ENCODE data around the gene FGR.
A peak's percentile ranks its signal among the peaks of the same experiment; 100 is the strongest.

Gene FGR

GRCh38 chr1:27665016-27665651 lies 30.1 kb upstream of the FGR start:
- DNase-seq (ENCODE audit: low read depth) = no peak
- H3K4me3 ChIP-seq (ENCODE audit: control insufficient read depth, low read depth, low read length) = no peak overlapping the region
- TF ChIP-seq CTCF (conservative IDR thresholded peaks at IDR 0.05; ENCODE audit: control insufficient read depth, insufficient read depth, low read depth, low read length) = no peak

- peak; percentile 34 for DNase-seq (ENCODE audit: low read depth)
- no peak for TF ChIP-seq CTCF (conservative IDR thresholded peaks at IDR 0.05; ENCODE audit: control insufficient read depth, insufficient read depth, low read depth, low read length)
- H3K4me3 ChIP-seq (ENCODE audit: control insufficient read depth, low read depth, low read length) = no peak overlapping the region
These were observed 29.3 kb upstream of the FGR start for GRCh38 chr1:27664291-27664690.

- no peak overlapping the region for H3K4me3 ChIP-seq (ENCODE audit: control insufficient read depth, low read depth, low read length)
- peak; percentile 78 for DNase-seq (ENCODE audit: low read depth)
- TF ChIP-seq CTCF (conservative IDR thresholded peaks at IDR 0.05; ENCODE audit: control insufficient read depth, insufficient read depth, low read depth, low read length) = peak; percentile 86
These were observed 27.9 kb upstream of the FGR start for GRCh38 chr1:27662707-27663393.

- H3K4me3 ChIP-seq (ENCODE audit: control insufficient read depth, low read depth, low read length) = no peak overlapping the region
- DNase-seq (ENCODE audit: low read depth) = no peak
- no peak for TF ChIP-seq CTCF (conservative IDR thresholded peaks at IDR 0.05; ENCODE audit: control insufficient read depth, insufficient read depth, low read depth, low read length)
These were observed 27.3 kb upstream of the FGR start for GRCh38 chr1:27662261-27662660.

GRCh38 chr1:27661412-27662075 lies 26.6 kb upstream of the FGR start:
- TF ChIP-seq CTCF (conservative IDR thresholded peaks at IDR 0.05; ENCODE audit: control insufficient read depth, insufficient read depth, low read depth, low read length) = no peak
- no peak overlapping the region for H3K4me3 ChIP-seq (ENCODE audit: control insufficient read depth, low read depth, low read length)
- no peak for DNase-seq (ENCODE audit: low read depth)

GRCh38 chr1:27660300-27660835 lies 25.4 kb upstream of the FGR start:
- peak; percentile 24 for DNase-seq (ENCODE audit: low read depth)

More at GRCh38 chr1:27660300-27660835, 25.4 kb upstream of the FGR start:
- H3K4me3 ChIP-seq (ENCODE audit: control insufficient read depth, low read depth, low read length) = peak overlapping the region; percentile 41
- no peak for TF ChIP-seq CTCF (conservative IDR thresholded peaks at IDR 0.05; ENCODE audit: control insufficient read depth, insufficient read depth, low read depth, low read length)

Measured in fibroblast of mammary gland (primary cell).